HFF-Myc (cell line): ENCODE measurements around the gene ARHGAP5.

Source experiments
- DNase-seq: peaks from one replicate; pipeline ENCODE4 v3.0.0-alpha.2; 2011; ENCODE audit warnings: low read depth; ENCODE audit errors: extremely low read depth
- H3K4me3 ChIP-seq: replicated peaks from 2 replicates; pipeline ENCODE4 v1.5.1; 2011; ENCODE audit warnings: low read depth, mild to moderate bottlenecking, control low read depth, low read length
- TF ChIP-seq, protein P1 (sequence below): IDR thresholded peaks from 2 replicates; pipeline ENCODE4 v1.5.1; 2012; ENCODE audit warnings: mild to moderate bottlenecking, low read depth, low read length, control low read depth; ENCODE audit errors: missing control alignments

The ARHGAP5 gene

DNA sequence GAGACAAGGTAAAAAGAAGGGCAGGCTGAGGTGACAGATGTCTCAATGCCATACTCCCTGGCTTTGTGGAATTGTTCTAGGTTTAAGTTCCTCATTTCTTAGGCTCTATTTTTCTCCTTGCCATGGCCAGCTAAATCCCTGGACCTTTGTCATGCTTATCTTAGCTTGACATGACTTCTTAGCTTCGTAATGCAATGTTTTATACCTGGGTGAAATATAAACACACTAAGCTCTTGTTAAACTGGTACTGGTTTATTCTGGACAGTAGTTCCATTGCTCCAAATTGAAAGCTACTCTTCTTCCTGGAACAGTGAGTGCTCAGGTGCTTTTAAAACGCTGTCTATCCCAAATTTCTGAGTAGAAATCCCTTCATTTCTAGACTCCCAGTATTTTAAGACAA, 17.4 kb upstream of the ARHGAP5 start:
- no peak overlapping the region for H3K4me3 ChIP-seq
- no peak for DNase-seq
- TF ChIP-seq, protein P1, sequence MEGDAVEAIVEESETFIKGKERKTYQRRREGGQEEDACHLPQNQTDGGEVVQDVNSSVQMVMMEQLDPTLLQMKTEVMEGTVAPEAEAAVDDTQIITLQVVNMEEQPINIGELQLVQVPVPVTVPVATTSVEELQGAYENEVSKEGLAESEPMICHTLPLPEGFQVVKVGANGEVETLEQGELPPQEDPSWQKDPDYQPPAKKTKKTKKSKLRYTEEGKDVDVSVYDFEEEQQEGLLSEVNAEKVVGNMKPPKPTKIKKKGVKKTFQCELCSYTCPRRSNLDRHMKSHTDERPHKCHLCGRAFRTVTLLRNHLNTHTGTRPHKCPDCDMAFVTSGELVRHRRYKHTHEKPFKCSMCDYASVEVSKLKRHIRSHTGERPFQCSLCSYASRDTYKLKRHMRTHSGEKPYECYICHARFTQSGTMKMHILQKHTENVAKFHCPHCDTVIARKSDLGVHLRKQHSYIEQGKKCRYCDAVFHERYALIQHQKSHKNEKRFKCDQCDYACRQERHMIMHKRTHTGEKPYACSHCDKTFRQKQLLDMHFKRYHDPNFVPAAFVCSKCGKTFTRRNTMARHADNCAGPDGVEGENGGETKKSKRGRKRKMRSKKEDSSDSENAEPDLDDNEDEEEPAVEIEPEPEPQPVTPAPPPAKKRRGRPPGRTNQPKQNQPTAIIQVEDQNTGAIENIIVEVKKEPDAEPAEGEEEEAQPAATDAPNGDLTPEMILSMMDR, result no peak

DNA sequence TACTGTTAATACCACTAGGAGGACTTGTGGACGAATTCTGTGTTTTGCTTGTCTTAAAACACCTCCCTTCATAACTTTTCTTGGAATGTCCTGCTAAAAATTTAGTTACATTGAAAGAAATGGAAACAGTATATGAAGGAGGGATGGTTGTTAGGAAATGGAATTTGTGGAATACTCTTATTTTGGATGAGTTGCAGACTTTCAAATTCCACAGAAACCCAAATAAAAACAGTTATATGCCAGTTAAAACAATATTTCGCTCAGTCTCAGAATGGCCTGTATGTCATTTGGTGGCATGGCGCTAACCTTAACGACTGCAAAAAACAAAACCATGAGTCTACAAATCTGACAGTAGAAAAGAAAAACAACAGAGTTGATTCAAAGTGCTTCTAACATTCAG, 12.2 kb upstream of the ARHGAP5 start:
- DNase-seq, result no peak
- TF ChIP-seq, protein P1, result no peak
- no peak overlapping the region for H3K4me3 ChIP-seq

- DNase-seq, result no peak
- TF ChIP-seq, protein P1, result no peak
- H3K4me3 ChIP-seq, result no peak overlapping the region
These were observed 8.4 kb upstream of the ARHGAP5 start for GRCh38 chr14:32068708-32069107.

GRCh38 chr14:32070282-32070681, 6.8 kb upstream of the ARHGAP5 start:
- no peak for DNase-seq
- no peak overlapping the region for H3K4me3 ChIP-seq
- TF ChIP-seq, protein P1, result no peak

GRCh38 chr14:32072676-32073075, 4.4 kb upstream of the ARHGAP5 start:
- no peak for DNase-seq
- no peak overlapping the region for H3K4me3 ChIP-seq
- TF ChIP-seq, protein P1, result no peak

- TF ChIP-seq, protein P1, result peak; percentile 54
- DNase-seq, result peak; percentile 73
- no peak overlapping the region for H3K4me3 ChIP-seq
These were observed 3.4 kb upstream of the ARHGAP5 start for GRCh38 chr14:32073537-32074189.
